C4-2B (cell line): ENCODE results near the gene EHBP1.

ENCODE experiments used
- ZFX ChIP-seq: fragments of 450-650 bp; IDR thresholded peaks from 2 replicates; pipeline ENCODE4 v1.6.1; 2017
- TF ChIP-seq, protein P1 (sequence below): fragments of 450-650 bp; conservative IDR thresholded peaks from 2 replicates; pipeline ENCODE4 v1.5.1; 2017; ENCODE audit warnings: mild to moderate bottlenecking

DNA sequence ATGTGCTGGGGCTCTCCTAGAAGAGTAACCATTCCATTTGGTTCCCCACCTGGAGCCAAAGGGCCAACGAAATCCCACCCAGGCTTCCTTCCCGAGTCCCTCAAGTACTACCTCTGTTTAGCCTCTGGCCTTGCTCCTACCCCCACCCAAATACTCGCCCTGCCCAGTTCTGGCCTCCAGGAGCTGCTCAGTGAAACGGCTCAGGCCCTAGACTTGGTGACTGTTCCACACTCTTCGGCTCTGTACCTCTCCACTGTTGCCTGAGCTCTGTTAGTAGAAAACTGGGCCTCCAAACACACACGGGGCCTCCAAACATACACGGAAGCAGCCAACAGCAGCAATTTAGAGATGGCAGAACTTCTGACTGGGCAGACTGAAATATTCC, 349.3 kb downstream of the EHBP1 start:
- TF ChIP-seq, protein P1, sequence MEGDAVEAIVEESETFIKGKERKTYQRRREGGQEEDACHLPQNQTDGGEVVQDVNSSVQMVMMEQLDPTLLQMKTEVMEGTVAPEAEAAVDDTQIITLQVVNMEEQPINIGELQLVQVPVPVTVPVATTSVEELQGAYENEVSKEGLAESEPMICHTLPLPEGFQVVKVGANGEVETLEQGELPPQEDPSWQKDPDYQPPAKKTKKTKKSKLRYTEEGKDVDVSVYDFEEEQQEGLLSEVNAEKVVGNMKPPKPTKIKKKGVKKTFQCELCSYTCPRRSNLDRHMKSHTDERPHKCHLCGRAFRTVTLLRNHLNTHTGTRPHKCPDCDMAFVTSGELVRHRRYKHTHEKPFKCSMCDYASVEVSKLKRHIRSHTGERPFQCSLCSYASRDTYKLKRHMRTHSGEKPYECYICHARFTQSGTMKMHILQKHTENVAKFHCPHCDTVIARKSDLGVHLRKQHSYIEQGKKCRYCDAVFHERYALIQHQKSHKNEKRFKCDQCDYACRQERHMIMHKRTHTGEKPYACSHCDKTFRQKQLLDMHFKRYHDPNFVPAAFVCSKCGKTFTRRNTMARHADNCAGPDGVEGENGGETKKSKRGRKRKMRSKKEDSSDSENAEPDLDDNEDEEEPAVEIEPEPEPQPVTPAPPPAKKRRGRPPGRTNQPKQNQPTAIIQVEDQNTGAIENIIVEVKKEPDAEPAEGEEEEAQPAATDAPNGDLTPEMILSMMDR: no peak
- no peak for TF ChIP-seq ZFX
